DMS53 treated with DMSO at 0.1 percent for 48 hours (cell line): ENCODE results near the gene DNAJC5.
"Not testable (repeated sequence)": the region's sequence is repeated elsewhere in the genome, so short reads cannot be mapped to it uniquely, and the experiment has no call there.

Experiments used
- DNase-seq: peaks from one replicate; lab custom pipeline; 2025; ENCODE audit not compliant: unreplicated experiment; lab: John Stamatoyannopoulos, UW

DNAJC5 gene

DNA sequence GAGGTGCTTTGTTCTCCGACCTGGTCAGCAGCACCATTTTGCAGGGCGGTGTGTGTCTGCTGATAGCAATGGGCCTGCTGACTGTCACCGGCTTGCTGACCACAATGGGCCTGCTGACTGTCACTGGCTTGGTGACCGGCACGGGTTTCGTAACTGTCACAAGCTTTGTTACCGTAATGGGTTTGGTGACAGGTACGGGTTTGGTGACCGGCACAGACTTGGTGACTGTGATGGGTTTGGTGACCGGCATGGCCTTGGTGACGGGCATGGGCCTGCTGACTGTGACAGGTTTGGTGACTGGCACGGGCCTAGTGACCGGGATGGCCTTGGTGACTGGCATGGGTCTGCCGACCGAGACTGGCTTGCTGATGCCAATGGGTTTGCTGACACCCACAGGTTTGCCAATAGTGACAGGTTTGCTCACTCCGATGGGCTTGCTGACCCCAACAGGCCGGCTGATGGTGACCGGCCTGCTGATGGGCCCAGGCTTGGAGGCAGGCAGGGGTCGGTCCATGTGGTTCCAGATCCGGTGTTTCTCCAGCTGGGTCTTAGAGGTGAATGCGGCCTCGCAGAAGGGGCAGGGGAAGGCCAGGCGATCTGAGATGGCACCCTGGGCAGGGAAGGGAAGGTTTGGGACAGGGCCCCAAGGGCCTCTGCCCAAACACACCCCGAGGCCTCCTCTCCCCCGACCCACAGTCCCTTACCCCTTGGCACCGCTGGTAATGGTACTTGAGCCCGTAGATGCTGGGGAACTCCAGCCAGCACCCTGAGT lies 71.4 kb downstream of the DNAJC5 start:
- no peak for DNase-seq

DNA sequence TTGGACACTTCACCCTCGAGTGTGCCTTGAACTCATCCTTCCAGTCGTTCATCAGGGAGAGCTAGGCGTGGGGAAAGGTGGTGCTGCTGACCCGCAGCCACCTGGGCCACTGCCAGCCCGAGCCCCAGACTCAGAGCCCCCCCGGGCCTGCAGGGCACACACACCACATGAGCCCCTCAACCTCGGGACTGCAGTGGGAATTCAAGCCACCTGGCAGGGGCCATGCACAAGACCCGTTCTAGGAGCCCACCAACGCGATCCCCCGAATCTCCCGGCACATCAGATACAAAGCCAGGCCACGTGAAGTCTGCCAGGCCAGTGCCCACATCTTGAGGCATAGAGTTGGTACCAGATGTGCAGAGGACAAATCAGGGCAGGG lies 72.0 kb downstream of the DNAJC5 start:
- no peak for DNase-seq

DNA sequence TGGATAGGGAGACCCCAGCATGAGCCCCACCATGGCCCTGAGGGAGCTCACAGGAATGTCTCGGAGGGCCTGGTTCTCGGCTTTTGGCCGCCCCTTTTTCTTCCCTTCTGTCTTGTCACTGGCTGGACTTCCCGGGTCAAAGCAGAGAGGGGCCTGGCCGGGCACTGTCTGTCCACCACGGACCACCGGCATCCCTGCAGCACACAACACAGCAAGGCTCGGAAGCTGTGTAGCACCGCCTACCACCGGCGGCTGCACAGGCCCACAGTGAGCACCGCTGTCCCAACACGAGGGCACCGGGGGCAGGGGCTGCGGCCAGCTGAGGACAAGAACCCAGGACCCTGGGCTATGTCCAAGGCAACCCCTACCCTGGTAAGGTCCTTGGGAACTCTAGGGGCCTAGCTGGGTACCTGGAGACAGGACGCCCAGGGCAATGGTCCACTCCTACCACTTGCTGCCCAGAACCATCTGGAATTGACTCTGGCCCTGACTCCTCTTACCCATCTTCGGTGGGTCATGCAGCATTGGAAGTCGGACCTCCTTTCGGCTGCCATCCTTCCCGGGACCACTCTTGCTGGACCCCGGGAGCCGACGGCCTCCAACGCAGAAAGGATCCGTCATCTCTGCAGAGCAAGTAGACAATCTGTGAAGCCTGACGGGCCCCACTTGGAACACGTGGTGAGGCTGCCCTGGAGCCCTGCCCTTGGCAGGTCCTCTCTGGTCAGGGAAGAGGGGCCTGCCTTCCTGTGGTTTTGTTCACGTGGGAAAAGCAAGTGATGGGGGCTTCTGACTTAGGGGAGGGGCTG lies 72.6 kb downstream of the DNAJC5 start:
- no peak for DNase-seq

DNA sequence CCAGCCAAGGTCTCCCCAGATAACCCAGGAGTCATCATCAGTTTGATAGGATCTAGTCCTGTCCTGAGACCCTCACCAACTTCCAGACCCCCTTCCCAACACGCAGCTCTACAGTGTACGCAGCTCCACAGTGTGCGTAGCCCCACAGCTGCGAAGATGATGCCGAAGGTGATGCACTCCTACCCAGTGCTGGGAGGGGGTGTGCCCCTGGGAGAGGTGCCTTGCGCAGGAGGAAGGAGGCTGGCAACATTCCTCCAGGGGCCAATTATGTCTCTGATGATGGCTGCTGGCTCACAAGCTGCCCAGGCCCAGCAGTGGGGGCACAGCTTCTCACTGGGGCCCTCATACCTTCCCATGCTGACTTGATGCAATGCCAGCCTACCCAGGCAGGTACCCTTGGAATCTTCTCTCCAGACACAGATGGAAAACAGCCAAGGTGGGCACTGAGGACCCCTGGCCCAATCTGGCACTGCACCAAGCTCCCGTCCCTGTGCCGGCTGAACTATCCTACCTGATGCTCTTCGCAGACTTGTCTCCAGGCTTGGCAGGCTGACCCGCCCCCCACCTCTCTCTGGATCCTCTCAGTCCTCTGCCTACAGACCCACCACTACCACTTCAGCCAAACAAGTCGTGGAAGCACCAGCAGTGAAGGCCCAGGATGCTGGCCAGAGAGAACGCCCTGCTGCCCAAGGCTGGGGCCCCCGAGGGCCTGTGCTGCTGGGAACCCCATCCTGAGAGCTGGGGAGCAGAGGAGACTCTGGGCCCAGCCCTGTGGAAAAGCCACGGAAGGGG lies 73.4 kb downstream of the DNAJC5 start:
- DNase-seq = no peak

DNA sequence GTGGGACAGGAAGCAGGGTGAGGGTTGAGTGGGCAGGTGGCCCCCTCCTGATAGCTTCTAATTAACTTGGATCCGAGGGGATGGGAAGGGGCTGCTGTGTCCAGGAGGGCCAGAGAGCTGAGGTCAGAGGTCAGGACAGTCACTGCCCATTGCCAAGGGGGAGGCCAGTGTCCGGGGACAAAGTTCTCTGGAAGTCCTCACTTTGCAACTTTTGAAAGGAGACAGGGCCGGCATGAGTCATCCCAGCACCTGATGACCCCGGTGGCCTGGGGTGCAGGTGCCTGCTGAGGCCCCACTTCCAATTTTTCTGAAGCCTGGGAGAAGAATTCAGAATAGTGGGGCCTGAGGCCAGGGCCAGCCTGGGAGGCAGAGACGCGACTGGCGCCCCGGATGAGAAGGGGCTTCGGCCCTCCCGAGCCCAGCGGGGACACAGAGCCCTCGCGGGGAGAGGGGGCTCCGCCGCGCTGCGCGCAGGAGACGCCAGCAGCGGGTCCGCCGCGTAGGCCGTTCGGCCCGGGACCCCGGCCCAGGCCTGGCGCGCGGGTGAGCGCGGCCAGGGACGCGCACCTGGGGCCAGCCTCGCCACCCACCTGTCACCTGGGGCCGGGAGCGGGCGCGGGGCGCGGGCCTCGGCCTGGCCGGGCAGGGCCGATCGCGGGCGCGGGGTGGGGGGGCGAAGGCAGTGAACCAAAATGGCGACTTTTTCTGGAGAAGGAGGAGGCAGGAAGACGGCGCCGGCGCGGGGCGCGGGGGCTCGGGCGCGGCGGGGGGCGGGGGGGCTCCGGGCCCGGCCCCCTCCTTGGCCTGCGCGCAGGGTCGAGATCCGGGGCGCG lies 74.2 kb downstream of the DNAJC5 start:
- DNase-seq = no peak

DNA sequence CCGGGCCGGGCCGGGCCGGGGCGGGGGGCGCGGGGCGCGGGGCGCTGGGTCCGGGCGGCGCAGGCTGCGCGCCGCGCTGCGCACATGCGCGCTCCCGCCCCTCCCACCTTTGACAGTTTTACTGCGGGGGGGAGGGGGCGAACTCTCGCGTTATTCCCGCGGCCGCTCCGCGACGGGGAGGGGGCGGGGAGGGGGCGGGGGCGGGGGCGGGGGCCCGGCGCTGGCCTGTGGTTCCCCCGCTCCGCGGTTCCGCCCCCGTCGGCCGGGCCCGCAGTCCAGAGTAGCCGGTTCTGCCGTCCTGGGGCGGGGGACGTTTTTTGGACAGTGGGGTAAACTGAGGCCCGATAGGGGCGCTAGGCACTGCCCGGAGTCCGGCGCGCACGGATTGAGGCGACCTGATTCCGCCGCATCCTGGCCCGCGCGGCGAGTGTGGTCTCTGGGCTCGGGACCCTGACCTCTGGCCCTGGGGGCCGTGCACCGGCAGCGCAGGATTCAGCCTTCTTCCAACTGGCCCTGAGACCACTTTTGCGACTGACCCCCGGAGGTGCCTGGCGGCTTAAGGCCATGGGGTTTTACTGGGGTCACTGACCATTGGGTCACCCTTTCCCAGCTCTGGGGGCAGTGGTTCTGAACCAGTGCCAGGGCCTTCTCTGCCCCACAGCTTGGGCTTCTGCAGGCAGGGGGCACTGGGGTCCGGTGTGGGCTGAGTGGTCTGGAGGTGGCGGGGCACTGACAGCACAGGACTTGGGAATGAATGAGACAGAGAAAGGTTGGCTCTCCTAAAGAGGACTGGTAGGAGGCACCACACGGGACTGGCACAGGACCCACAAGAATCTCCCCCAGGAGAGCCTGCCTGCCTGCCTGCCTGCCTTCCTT lies 75.2 kb downstream of the DNAJC5 start, which contains the start of gene ZNF512B:
ZNF512B (minus strand) TSS at position 93 of the 876 bp plus-strand sequence. CDS start 1,980 bp downstream, outside the sequence.
- peak; percentile 26 for DNase-seq

DNA sequence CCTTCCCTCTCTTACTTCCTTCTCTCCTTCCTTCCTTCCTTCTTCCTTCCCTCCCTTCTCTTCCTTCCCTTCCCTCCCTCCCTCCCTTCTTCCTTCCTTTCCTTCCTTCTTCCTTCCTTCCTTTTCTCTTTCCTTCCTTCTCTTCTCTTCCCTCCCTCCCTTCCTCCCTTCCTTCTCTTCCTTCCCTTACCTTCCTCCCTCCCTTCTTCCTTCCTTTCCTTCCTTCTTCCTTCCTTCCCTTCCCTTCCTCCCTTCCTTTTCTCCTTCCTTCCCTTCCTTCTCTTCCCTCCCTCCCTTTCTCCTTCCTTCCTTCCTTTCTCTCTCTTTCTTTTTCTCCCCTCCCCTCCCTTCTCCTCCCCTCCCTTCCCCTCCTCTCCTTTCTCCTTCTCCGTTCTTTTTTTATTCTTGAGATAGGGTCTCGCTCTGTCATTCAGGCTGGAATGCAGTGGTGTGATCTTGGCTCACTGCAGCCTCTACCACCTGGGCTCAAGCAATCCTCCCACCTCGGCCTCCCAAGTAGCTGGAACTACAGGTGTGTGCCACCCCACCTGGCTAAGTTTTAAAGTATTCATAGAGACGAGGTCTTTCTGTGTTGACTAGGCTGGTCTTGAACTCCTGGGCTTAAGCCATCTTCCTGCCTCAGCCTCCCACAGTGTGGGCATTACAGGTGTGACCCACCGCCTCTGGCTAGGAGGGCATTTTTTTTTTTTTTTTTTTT lies 75.9 kb downstream of the DNAJC5 start:
- no peak for DNase-seq

DNA sequence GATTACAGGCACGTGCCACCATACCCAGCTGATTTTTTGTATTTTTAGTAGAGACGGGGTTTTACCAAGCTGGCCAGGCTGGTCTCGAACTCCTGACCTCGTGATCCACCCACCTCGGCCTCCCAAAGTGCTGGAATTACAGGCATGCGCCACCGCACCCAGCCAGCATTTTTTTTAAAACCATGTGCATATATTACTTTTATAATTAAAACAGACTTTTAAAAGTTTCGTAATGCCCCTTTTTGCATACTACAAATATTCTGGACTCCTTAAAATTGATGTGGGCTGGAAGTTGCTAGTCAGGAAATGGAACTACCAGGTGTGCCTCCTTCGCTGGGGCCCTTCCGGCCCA lies 77.0 kb downstream of the DNAJC5 start:
- DNase-seq = not testable (repeated sequence)

DNA sequence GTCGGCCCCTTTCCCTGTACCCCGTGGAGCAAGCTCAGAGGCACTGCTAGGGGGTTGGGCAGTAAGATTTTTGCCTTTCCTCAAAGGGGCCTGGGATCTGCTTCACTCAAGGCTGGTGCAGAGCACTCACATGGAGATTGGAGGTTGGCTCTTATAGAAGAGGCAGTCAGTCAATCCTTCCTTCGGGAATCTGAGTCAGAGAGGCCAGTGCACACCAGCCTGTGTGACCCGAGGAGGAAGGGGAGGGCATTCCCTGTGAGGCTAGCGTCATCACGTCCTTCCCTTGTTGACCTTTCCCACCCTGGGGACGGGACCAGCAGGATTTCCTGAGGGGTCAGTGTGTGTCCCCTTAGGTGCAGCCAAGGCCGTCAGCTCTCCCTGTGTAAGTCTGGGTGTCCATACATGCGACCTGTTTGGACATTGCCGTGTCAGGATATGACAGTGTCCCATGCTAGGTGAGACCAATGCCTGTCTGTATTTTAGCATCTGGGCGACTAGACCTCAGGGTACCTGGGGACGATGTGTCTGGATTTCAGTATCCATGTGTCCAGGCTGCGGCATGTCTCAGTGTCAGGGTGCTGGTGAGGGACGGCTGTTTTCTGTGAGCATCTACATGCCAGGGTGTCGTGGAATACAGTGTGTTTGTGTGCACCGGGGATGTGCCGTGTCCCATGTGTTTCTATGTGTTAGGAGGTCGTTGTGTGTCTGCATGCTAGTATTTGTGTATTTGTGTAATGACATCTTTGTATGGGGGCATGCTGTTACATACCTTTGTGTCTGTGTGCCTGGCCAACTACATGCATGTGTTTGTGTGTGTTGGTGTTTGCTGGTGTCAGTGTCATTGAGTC lies 77.6 kb downstream of the DNAJC5 start:
- no peak for DNase-seq

DNA sequence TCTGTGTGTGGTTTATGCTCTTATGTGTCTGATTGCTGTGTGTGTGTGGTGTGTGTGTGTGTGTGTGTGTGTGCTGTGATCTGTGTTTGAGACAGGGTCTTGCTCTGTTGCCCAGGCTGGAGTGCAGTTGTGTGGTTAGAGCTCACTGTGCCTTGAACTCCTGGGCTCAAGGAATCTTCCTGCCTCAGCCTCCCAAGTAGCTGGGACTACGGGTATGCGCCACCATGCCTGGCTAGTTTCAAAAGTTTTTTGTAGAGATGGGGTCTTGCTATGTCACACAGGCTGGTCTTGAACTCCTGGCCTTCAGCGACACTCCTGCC lies 78.2 kb downstream of the DNAJC5 start:
- no peak for DNase-seq

DNA sequence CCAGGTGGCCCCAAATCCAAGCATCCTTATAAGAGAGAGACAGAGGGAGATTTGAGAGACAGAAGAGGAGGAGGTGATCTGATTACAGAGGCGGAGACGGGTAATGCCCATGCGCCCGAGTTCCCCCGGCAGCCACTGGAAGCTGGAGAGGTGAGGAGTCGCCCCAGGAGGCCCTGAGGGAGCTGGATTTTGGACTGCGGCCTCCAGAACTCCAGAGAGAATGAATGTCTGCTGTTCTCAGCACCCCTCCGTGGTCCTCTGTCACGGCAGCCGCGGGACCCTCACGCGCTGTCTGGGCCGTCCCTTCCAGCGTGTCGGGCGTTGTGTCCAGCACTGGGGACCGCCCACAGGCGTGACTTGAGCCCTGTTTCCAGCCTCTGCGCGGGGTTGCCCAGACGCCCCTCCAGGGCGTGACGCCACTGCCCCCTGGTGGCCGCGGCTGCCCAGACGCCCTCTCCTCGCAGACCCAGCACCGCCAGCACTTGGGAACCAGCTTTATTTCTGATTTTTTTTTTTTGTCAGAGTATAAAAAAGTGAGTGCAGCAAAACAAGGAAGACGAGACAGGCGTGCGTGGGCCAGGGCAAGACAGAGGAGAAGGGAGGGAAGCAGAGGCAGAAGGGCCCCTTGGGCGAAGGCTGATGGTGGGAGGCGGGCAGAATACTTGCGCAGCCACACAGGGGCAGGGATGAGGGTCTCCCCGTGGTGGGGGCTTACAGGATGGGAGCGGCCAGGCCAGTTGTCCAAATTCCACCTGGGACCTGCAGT lies 78.9 kb downstream of the DNAJC5 start:
- peak; percentile 75 for DNase-seq

DNA sequence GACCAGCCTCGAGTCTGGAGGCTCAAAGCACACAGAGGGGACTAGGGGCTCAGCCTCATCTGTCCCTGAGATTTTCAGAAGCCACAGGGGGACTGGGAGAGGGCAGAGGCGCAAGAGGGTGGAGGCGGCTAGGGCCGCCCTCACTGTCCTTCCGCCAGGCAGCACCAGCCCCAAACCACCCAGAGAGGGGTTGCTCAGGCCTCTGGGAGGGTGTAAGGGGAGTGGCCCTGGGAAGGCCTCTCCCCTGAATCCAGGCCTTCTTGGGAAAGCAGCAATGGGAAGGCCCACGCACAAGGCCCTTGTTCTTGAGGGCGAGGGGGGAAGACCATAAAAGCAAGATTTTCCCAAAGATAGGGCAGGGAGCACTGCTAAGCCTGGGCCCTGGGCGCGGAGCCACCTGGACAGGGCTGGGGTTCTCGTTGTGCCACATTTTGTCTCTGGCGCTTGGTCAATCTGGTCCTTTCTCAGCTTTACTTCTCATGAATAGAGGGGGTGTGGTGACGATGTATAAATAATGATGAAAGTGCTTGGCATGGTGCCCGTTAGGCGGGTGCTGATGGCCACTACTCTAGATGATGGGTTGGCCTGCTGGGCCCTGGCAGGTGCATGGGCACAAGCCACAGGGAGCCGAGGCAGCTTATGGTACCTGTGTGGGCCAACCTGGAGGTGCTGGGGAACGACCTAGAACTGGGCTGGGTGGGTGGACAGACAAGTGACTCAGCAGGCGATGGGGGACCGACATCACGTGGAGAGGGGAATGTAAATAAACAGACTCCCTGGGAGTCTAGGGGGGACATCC lies 79.7 kb downstream of the DNAJC5 start:
- DNase-seq = peak; percentile 49

DNA sequence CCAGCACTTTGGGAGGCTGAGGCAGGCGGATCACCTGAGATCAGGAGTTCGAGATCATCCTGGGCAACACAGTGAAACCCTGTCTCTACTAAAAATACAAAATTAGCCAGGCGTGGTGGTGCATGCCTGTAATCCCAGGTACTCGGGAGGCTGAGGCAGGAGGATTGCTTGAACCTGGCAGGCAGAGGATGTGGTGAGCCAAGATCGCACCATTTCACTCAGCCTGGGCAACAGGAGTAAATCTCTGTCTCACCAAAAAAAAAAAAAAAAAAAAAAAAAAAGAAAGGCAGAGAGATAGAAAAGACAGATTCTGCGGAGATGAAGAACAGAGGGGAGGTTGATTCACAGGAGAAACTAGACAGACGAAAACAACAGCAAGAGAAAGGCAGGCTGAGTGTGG lies 81.6 kb downstream of the DNAJC5 start:
- DNase-seq = not testable (repeated sequence)

DNA sequence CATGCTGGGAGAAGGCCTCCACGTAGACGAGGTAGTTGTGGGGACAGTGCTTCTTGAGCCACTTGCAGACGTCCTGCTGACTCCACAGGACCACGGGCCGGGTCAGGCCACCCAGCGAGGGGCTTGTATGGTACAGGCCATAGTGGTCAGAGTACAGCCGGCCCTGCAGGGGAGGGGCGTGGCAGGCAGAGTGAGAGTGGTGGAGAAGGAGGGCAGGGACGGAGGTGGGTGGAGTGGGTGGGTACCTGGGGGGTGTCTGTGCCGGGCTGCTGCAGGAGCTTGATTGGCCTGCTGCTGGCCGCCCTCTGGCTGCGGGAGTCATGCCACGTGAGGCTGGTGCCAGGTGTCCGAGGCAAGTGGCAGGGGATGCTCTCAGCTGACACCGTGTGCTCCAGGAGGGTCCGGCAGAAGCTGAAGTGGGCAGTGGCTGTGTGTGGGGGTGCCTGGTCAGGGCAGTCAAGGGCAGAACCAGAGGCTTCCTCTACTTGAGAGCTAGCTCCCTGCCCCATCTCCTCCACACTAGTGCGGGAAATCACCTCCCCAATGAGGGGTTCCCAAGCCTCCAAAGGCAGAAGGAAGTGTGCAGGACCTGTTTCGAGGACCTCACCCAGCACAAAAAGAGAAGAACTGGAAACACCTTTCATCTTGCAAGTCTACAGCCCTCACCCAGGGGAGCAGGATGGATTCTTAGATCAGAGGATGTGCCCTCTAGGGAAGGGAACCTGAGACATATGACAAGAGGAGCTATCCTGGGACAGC lies 82.2 kb downstream of the DNAJC5 start:
- DNase-seq = no peak

DNA sequence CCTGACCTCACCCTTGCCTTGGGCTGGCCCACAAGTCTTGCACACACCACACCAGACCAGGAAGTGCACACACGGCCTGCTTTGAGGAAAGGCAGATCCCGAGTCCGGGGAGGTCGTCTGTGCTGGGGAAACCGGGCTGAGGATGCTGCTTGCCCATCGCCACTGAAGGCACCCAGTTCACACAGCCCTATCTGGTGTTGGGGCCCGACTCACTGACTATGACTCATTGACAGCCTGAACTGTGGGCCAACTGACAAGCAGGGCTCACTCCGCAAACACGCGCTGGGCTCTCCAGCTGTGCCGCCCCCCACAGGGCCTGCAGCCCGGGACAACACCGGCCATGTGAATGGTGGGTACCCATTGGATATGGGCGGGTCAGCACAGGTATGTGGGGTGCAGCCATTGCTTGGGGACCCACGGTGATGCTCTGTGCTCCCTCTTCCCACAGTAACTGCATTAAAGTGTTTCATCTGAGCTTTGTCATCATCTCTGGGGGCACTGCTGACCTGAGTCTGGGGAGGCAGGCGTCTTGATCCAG lies 82.9 kb downstream of the DNAJC5 start:
- DNase-seq = no peak
